ENCODE measurements around the gene IL25. TPM values are rescaled to one million over a fixed set of nuclear protein-coding genes. Genes with fewer than 3 reads are reported as not detected.

IL25 gene
- not detected in 2 replicates for total RNA-seq (2022)
- Bru-seq, nascent RNA, result not detected
- not detected for BruChase-seq, experiment 1, labeled RNA remaining after a 2-hour chase
- BruChase-seq, experiment 2, labeled RNA remaining after a 6-hour chase, result not detected
- long read RNA-seq, result 0 reads

- TF ChIP-seq, protein P1, sequence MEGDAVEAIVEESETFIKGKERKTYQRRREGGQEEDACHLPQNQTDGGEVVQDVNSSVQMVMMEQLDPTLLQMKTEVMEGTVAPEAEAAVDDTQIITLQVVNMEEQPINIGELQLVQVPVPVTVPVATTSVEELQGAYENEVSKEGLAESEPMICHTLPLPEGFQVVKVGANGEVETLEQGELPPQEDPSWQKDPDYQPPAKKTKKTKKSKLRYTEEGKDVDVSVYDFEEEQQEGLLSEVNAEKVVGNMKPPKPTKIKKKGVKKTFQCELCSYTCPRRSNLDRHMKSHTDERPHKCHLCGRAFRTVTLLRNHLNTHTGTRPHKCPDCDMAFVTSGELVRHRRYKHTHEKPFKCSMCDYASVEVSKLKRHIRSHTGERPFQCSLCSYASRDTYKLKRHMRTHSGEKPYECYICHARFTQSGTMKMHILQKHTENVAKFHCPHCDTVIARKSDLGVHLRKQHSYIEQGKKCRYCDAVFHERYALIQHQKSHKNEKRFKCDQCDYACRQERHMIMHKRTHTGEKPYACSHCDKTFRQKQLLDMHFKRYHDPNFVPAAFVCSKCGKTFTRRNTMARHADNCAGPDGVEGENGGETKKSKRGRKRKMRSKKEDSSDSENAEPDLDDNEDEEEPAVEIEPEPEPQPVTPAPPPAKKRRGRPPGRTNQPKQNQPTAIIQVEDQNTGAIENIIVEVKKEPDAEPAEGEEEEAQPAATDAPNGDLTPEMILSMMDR (IDR thresholded peaks at IDR 0.05; ENCODE audit: insufficient read depth in 1 of 2, low read depth in 1 of 2, low read length in 1 of 2, severe bottlenecking in 1 of 2, unreplicated experiment in 1 of 2), result no peak
- Mint-ChIP-seq H3K36me3 (ENCODE audit: insufficient read depth, unreplicated experiment) (no peaks in the 10 kb centered on the region), H3K9me3 (ENCODE audit: unreplicated experiment) (no peaks in the 10 kb centered on the region), H3K27me3 (ENCODE audit: insufficient read depth, unreplicated experiment) (peaks cover 16% of the 10 kb centered on the region), H3K4me3 (ENCODE audit: unreplicated experiment) (no peak within 1 kb of the TSS), H3K4me1 (ENCODE audit: low read depth, unreplicated experiment) (no peaks in the 10 kb centered on the region), H3K27ac (ENCODE audit: unreplicated experiment) (no peak within 1 kb of the TSS)
- CTCF ChIA-PET, result no interaction called here
- H3K4me3 ChIP-seq (ENCODE audit: low read depth, low read length), result no peak within 1 kb of the TSS
- DNase-seq, result no peak
- H3K36me3 ChIP-seq (ENCODE audit: control insufficient read depth, insufficient read depth, low read length), result no peaks in the 10 kb centered on the region
- intact Hi-C loops (cut with micrococcal nuclease; ENCODE audit: unreplicated experiment), result no loop called here
- no TSS peak for BruUV-seq (replicated peaks)
- no peaks in the 10 kb centered on the region for H3K4me1 ChIP-seq
- POLR2A ChIA-PET, result no interaction called here
- H3K27me3 ChIP-seq (replicated peaks; ENCODE audit: control insufficient read depth, insufficient read depth, low read length), result no peaks in the 10 kb centered on the region; the same call in 1 of the 2 replicates
- H3K9me3 ChIP-seq, result no peaks in the 10 kb centered on the region
Measured at GRCh38 chr14:23372509-23372908, at the start of gene IL25. Gene IL25, plus strand, starts transcription at chr14:23372809.

DNA sequence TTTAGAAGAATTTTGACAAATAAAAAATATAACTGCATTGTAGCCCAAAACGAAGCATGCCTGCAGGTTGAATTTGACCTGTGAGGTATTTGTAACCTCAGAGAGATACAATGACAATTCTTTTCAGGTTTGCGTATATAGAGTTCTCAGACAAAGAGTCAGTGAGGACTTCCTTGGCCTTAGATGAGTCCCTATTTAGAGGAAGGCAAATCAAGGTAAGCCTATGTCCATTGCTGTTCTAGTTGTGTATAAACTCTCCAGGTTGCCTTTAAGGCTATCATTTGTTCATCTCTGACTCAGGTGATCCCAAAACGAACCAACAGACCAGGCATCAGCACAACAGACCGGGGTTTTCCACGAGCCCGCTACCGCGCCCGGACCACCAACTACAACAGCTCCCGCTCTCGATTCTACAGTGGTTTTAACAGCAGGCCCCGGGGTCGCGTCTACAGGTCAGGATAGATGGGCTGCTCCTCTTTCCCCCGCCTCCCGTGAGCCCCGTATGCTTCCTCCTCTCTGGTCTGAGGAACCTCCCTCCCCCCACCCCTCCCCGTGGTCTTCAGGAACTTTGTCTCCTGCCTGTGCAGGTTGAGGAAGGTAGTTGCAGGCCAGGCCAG, 48.7 kb upstream of the IL25 start:
- H3K27me3 ChIP-seq (replicated peaks; ENCODE audit: control insufficient read depth, insufficient read depth, low read length), result no peaks in the 10 kb centered on the region
- intact Hi-C loops (cut with micrococcal nuclease; ENCODE audit: unreplicated experiment), result loop anchor here (5.0 kb wide), 2 partner anchors 143 to 717 kb away; partner anchors contain the start of gene NGDN
- CTCF ChIA-PET, result no interaction called here

GRCh38 chr14:23324455-23324846, 48.2 kb upstream of the IL25 start:
- intact Hi-C loops (cut with micrococcal nuclease; ENCODE audit: unreplicated experiment), result loop anchor here (5.0 kb wide), 2 partner anchors 143 to 717 kb away; partner anchors contain the start of gene NGDN

More for the DNA sequence above, 48.7 kb upstream of the IL25 start:
- POLR2A ChIA-PET, result no interaction called here
- TF ChIP-seq, protein P1 (IDR thresholded peaks at IDR 0.05; ENCODE audit: insufficient read depth in 1 of 2, low read depth in 1 of 2, low read length in 1 of 2, severe bottlenecking in 1 of 2, unreplicated experiment in 1 of 2), result no peak
- Histone ChIP-seq H3K4me1 (peaks cover 10% of the 10 kb centered on the region), H3K4me3 (ENCODE audit: low read depth, low read length) (no peak overlapping the region), H3K36me3 (ENCODE audit: control insufficient read depth, insufficient read depth, low read length) (peaks cover 2% of the 10 kb centered on the region), H3K9me3 (no peaks in the 10 kb centered on the region)
- peaks cover 75% of the 10 kb centered on the region for H3K36me3 Mint-ChIP-seq (ENCODE audit: insufficient read depth, unreplicated experiment)
- peaks cover 17% of the 10 kb centered on the region for H3K4me1 Mint-ChIP-seq (ENCODE audit: low read depth, unreplicated experiment)
- H3K4me3 Mint-ChIP-seq (ENCODE audit: unreplicated experiment), result no peak overlapping the region
- no peaks in the 10 kb centered on the region for H3K27me3 Mint-ChIP-seq (ENCODE audit: insufficient read depth, unreplicated experiment)
- DNase-seq, result no peak
- no TSS peak for BruUV-seq (replicated peaks)
- no peak overlapping the region for H3K27ac Mint-ChIP-seq (ENCODE audit: unreplicated experiment)
- no peaks in the 10 kb centered on the region for H3K9me3 Mint-ChIP-seq (ENCODE audit: unreplicated experiment)

More at GRCh38 chr14:23324455-23324846, 48.2 kb upstream of the IL25 start:
- TF ChIP-seq, protein P1 (IDR thresholded peaks at IDR 0.05; ENCODE audit: insufficient read depth in 1 of 2, low read depth in 1 of 2, low read length in 1 of 2, severe bottlenecking in 1 of 2, unreplicated experiment in 1 of 2), result no peak
- DNase-seq, result no peak
- peaks cover 71% of the 10 kb centered on the region for H3K36me3 Mint-ChIP-seq (ENCODE audit: insufficient read depth, unreplicated experiment)
- H3K27me3 ChIP-seq (replicated peaks; ENCODE audit: control insufficient read depth, insufficient read depth, low read length), result no peaks in the 10 kb centered on the region
- peaks cover 17% of the 10 kb centered on the region for H3K4me1 Mint-ChIP-seq (ENCODE audit: low read depth, unreplicated experiment)
- H3K4me1 ChIP-seq, result peaks cover 10% of the 10 kb centered on the region
- H3K36me3 ChIP-seq (ENCODE audit: control insufficient read depth, insufficient read depth, low read length), result peaks cover 2% of the 10 kb centered on the region
- no peaks in the 10 kb centered on the region for H3K27me3 Mint-ChIP-seq (ENCODE audit: insufficient read depth, unreplicated experiment)
- ChIA-PET POLR2A (no interaction called here), CTCF (no interaction called here)
- H3K27ac Mint-ChIP-seq (ENCODE audit: unreplicated experiment), result no peak overlapping the region
- no peaks in the 10 kb centered on the region for H3K9me3 ChIP-seq
- H3K4me3 ChIP-seq (ENCODE audit: low read depth, low read length), result no peak overlapping the region
- BruUV-seq (replicated peaks), result no TSS peak
- H3K9me3 Mint-ChIP-seq (ENCODE audit: unreplicated experiment), result no peaks in the 10 kb centered on the region
- no peak overlapping the region for H3K4me3 Mint-ChIP-seq (ENCODE audit: unreplicated experiment)

Data from Caco-2 (cell line).